ENCODE data around the gene LRRC56. TPM values are rescaled to one million over a fixed set of nuclear protein-coding genes. Genes with fewer than 3 reads are reported as not detected.

The LRRC56 gene
- total and polyA plus RNA-seq, 2 of the 13 experiments (the other 11 are each of a cell fraction or from before 2014, with no cell fraction given) = 0.11 to 0.29 TPM

DNA sequence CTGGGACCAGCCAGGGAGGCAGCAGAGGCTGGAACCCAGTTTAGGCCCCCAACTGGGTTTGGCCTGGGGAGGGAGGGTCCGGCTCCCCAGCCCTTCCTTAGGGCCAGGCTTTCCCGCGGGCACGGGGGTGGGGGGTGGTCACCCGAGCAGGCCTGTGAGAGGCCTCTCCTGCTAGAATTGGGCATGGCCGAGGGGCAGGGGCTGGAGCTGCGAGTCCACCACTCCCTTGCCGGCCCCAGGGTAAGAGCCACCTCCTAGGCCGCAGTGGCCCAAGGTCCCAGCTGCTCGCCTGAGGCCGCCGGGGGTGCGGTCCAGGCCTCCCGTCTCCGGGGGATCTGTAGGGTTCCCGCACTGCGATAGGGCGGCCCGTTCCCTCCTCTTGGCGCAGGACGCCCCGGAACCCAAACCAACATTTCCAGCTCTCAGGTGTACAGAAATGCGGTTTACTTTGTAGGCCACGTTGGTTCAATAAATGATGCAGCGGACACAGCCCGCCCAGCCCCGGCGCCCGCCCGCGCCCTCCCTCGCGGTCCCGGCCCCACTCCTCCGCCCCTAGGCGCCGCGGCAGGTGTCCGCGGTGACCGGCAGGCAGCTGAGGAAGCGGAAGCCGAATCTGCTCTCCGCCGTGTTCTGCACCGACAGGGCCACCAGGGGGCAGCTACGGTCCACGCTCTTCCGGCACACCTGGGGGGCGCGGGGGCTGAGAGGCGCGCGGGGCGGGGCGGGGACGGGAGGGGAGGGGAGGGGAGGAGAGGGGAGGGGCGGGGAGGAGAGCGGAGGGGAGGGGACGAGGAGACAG, 17.3 kb downstream of the LRRC56 start:
- in situ Hi-C loops (cut with HindIII; ENCODE audit: extremely low pct_ligation_motif_present, low pct_unique_long_range_greater_than_20kb) = loop anchor here (5.0 to 10.0 kb wide), 2 partner anchors 43 to 70 kb away; partner anchors contain the start of genes CDHR5 and SCT
- peak; percentile 15 for ATAC-seq
- Histone ChIP-seq H3K4me3 (replicated peaks in 1 of 3; ENCODE audit: insufficient read depth in 1 of 3, low read depth in 2 of 3, low read length in 3 of 3) (peak overlapping the region; percentile 47 to 71 (median 52); a peak in 5 of 6 replicates), H3K4me1 (ENCODE audit: insufficient read depth, low read length) (peaks cover 75% of the 10 kb centered on the region), H2AFZ (ENCODE audit: low read length) (no peak overlapping the region), H3K4me2 (ENCODE audit: low read depth, low read length) (peak overlapping the region; percentile 86), H3K9ac (ENCODE audit: insufficient read depth, low read depth, low read length) (peak overlapping the region; percentile 39; the same call in 1 of the 2 replicates), H4K20me1 (ENCODE audit: insufficient read depth, low read length) (no peaks in the 10 kb centered on the region), H3K27ac (ENCODE audit: extremely low read length, insufficient read depth, low read length) (no peak overlapping the region), H3K9me3 (ENCODE audit: low read length) (no peaks in the 10 kb centered on the region), H3K27me3 (ENCODE audit: control insufficient read depth in 1 of 2, insufficient read depth in 2 of 2, low read length in 2 of 2) (peaks cover 8 to 16% of the 10 kb centered on the region in 2 experiments; a peak in 4 of 5 replicates), H3K36me3 (replicated peaks in 1 of 2; ENCODE audit: control insufficient read depth in 1 of 2, insufficient read depth in 2 of 2, low read length in 2 of 2) (no peaks in the 10 kb centered on the region), H3K79me2 (ENCODE audit: insufficient read depth, low read length) (no peaks in the 10 kb centered on the region)
- DNase-seq (ENCODE audit: low spot score) = peak; percentile 44
- intact Hi-C loops (cut with micrococcal nuclease; ENCODE audit: unreplicated experiment) = loop anchor here (10.0 kb wide), 1 partner anchor 60 kb away; the partner anchor contains the start of gene IRF7
- POLR2A ChIA-PET = interaction anchor here (1.0 to 1.4 kb wide), 6 partner anchors 14 to 173 kb away, joined by 3 to 4 read pairs (median 4); partner anchors contain the start of gene HRAS
- CTCF ChIA-PET (ENCODE audit: low intra/inter-chr PET ratio, low total read pairs) = interaction anchor here (0.9 kb wide), 1 partner anchor 173 kb away, joined by 3 read pairs; no protein-coding TSS in a partner anchor
- no peak for FAIRE-seq
- no TSS peak for BruUV-seq (replicated peaks)
- WGBS (ENCODE audit: low lambda C conversion rate) = 9% methylated on average over 46 of the region's 60 CpGs
- TF ChIP-seq, protein P1, sequence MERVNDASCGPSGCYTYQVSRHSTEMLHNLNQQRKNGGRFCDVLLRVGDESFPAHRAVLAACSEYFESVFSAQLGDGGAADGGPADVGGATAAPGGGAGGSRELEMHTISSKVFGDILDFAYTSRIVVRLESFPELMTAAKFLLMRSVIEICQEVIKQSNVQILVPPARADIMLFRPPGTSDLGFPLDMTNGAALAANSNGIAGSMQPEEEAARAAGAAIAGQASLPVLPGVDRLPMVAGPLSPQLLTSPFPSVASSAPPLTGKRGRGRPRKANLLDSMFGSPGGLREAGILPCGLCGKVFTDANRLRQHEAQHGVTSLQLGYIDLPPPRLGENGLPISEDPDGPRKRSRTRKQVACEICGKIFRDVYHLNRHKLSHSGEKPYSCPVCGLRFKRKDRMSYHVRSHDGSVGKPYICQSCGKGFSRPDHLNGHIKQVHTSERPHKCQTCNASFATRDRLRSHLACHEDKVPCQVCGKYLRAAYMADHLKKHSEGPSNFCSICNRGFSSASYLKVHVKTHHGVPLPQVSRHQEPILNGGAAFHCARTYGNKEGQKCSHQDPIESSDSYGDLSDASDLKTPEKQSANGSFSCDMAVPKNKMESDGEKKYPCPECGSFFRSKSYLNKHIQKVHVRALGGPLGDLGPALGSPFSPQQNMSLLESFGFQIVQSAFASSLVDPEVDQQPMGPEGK (CRISPR knock-in tag; IDR thresholded peaks at IDR 0.05) = peak; percentile 99
- TF ChIP-seq ZNF124 (CRISPR knock-in tag; IDR thresholded peaks at IDR 0.05) = no peak
- TF ChIP-seq ZNF891 (CRISPR knock-in tag; IDR thresholded peaks at IDR 0.05) = 0 out of 2 replicates have a peak, but pooled peaks have one; percentile 52
- TF ChIP-seq CBX5 (CRISPR knock-in tag; IDR thresholded peaks at IDR 0.05; ENCODE audit: borderline replicate concordance) = peak; percentile 61; the same call in 1 of the 2 replicates
- TF ChIP-seq ETV5 (CRISPR knock-in tag; IDR thresholded peaks at IDR 0.05; ENCODE audit: borderline replicate concordance) = peak; percentile 77
- no peak for TF ChIP-seq CC2D1A (CRISPR knock-in tag; IDR thresholded peaks at IDR 0.05)
- TF ChIP-seq TGIF2 (CRISPR knock-in tag; IDR thresholded peaks at IDR 0.05) = peak; percentile 31; the same call in 1 of the 2 replicates
- TF ChIP-seq, protein P2, sequence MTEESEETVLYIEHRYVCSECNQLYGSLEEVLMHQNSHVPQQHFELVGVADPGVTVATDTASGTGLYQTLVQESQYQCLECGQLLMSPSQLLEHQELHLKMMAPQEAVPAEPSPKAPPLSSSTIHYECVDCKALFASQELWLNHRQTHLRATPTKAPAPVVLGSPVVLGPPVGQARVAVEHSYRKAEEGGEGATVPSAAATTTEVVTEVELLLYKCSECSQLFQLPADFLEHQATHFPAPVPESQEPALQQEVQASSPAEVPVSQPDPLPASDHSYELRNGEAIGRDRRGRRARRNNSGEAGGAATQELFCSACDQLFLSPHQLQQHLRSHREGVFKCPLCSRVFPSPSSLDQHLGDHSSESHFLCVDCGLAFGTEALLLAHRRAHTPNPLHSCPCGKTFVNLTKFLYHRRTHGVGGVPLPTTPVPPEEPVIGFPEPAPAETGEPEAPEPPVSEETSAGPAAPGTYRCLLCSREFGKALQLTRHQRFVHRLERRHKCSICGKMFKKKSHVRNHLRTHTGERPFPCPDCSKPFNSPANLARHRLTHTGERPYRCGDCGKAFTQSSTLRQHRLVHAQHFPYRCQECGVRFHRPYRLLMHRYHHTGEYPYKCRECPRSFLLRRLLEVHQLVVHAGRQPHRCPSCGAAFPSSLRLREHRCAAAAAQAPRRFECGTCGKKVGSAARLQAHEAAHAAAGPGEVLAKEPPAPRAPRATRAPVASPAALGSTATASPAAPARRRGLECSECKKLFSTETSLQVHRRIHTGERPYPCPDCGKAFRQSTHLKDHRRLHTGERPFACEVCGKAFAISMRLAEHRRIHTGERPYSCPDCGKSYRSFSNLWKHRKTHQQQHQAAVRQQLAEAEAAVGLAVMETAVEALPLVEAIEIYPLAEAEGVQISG (CRISPR knock-in tag; IDR thresholded peaks at IDR 0.05) = peak; percentile 30; the same call in 1 of the 2 replicates
- peak; percentile 45; the same call in 1 of the 2 replicates for TF ChIP-seq MYC (CRISPR knock-in tag; IDR thresholded peaks at IDR 0.05; ENCODE audit: borderline replicate concordance)
- TF ChIP-seq, protein P3, sequence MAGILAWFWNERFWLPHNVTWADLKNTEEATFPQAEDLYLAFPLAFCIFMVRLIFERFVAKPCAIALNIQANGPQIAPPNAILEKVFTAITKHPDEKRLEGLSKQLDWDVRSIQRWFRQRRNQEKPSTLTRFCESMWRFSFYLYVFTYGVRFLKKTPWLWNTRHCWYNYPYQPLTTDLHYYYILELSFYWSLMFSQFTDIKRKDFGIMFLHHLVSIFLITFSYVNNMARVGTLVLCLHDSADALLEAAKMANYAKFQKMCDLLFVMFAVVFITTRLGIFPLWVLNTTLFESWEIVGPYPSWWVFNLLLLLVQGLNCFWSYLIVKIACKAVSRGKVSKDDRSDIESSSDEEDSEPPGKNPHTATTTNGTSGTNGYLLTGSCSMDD (CRISPR knock-in tag; IDR thresholded peaks at IDR 0.05) = no peak
- TF ChIP-seq ZBTB7B (CRISPR knock-in tag; IDR thresholded peaks at IDR 0.05) = peak; percentile 63; the same call in 1 of the 2 replicates
- TF ChIP-seq HOXD1 (CRISPR knock-in tag; IDR thresholded peaks at IDR 0.05) = no peak
- TF ChIP-seq ZNF260 (CRISPR knock-in tag; IDR thresholded peaks at IDR 0.05; ENCODE audit: borderline replicate concordance, low read depth) = no peak
- no peak for TF ChIP-seq TBX2 (CRISPR knock-in tag; IDR thresholded peaks at IDR 0.05; ENCODE audit: borderline replicate concordance)
- TF ChIP-seq, protein P4, sequence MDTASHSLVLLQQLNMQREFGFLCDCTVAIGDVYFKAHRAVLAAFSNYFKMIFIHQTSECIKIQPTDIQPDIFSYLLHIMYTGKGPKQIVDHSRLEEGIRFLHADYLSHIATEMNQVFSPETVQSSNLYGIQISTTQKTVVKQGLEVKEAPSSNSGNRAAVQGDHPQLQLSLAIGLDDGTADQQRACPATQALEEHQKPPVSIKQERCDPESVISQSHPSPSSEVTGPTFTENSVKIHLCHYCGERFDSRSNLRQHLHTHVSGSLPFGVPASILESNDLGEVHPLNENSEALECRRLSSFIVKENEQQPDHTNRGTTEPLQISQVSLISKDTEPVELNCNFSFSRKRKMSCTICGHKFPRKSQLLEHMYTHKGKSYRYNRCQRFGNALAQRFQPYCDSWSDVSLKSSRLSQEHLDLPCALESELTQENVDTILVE (CRISPR knock-in tag; IDR thresholded peaks at IDR 0.05) = 0 out of 2 replicates have a peak, but pooled peaks have one; percentile 31
